ENCODE results near the gene KIF18B. TPM values are rescaled to one million over a fixed set of nuclear protein-coding genes. Genes with fewer than 3 reads are reported as not detected.

The KIF18B gene
- polyA plus RNA-seq, 2 of the 4 experiments (the other 2 are of a cell fraction): 19.6 to 41.7 TPM

DNA sequence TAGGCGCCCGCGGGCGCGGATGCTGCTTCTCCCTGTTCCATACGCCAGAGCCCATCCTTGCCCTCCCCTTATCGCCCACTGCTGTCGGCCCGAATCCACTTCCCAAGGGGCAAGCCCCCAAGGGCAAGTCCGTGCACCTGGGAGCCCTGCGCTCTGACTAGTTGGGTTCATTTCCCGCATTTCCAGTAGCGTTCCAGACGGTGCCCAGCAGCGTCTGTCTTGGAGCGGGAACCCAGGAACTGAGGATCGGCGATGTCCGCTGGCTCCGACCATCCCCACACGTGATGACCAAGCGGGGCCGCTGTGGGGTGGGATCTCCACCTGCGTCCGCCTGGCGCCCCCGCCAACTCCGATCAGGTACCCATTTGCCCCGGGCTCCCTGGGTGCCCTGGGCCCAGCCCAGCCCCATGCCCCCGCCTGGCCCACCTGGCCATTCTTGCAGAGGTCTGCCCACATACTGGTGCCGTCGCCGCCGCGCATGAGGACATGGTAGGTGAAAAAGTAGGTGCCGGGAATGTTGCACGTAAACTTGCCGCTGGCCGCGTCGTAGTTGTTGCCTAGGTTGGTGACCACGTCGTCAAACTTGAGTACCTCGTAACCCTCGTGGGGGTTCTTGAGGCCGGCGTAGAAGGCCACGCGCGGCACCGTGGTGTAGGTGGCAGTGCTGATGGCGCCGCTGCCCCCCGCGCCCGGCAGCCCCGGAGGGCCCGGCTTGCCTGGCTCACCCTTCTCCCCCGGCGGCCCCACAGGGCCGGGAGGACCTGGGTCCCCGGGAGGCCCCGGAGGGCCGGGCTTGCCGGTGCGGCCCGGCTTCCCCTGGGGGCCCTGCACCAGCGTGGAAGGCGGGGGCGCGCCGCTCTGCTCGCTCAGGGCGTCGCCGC, 19.7 kb upstream of the KIF18B start (continued):
- no peak for TF ChIP-seq CTCF (IDR thresholded peaks at IDR 0.05)
- TF ChIP-seq RARB (CRISPR knock-in tag; IDR thresholded peaks at IDR 0.05): no peak

GRCh38 chr17:44966348-44967025, 18.9 kb upstream of the KIF18B start:
- Histone ChIP-seq H3K4me1 (peaks cover 23% of the 10 kb centered on the region), H3K9me3 (no peaks in the 10 kb centered on the region), H3K4me2 (no peak overlapping the region), H3K4me3 (no peak overlapping the region), H3K27ac (no peak overlapping the region)
- no peak for FAIRE-seq
- DNase-seq (ENCODE audit: low read depth in 1 of 2, low spot score in 1 of 2): no peak
- TF ChIP-seq, protein P1, sequence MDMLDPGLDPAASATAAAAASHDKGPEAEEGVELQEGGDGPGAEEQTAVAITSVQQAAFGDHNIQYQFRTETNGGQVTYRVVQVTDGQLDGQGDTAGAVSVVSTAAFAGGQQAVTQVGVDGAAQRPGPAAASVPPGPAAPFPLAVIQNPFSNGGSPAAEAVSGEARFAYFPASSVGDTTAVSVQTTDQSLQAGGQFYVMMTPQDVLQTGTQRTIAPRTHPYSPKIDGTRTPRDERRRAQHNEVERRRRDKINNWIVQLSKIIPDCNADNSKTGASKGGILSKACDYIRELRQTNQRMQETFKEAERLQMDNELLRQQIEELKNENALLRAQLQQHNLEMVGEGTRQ (IDR thresholded peaks at IDR 0.05): no peak
- TF ChIP-seq ZNF302 (CRISPR knock-in tag; IDR thresholded peaks at IDR 0.05) (no peak), GATA3 (IDR thresholded peaks at IDR 0.05; ENCODE audit: borderline replicate concordance) (no peak), ESRRA (IDR thresholded peaks at IDR 0.05; ENCODE audit: borderline replicate concordance, low read length) (no peak), TP53 (CRISPR knock-in tag; IDR thresholded peaks at IDR 0.05) (no peak), JUN (IDR thresholded peaks at IDR 0.05) (no peak), EP300 (IDR thresholded peaks at IDR 0.05) (no peak), HOXB5 (CRISPR knock-in tag; IDR thresholded peaks at IDR 0.05) (no peak), E2F6 (IDR thresholded peaks at IDR 0.05; ENCODE audit: borderline replicate concordance, low read depth) (no peak), NFE2L2 (conservative IDR thresholded peaks at IDR 0.05; ENCODE audit: low read length) (no peak), TFCP2L1 (CRISPR knock-in tag; IDR thresholded peaks at IDR 0.05) (no peak), RFX5 (IDR thresholded peaks at IDR 0.05) (no peak), FOXS1 (CRISPR knock-in tag; IDR thresholded peaks at IDR 0.05) (no peak), JUNB (IDR thresholded peaks at IDR 0.05) (no peak)
- WGBS (ENCODE audit: missing lambda C conversion rate): 86% methylated on average over 20 of the region's 21 CpGs
- POLR2A ChIA-PET: no interaction called here
- CTCF ChIA-PET: interaction anchor here (0.8 to 38.8 kb wide), 5 partner anchors 13 to 191 kb away, joined by 3 to 752 read pairs (median 4); partner anchors contain the start of gene GFAP
- no peak for ATAC-seq

DNA sequence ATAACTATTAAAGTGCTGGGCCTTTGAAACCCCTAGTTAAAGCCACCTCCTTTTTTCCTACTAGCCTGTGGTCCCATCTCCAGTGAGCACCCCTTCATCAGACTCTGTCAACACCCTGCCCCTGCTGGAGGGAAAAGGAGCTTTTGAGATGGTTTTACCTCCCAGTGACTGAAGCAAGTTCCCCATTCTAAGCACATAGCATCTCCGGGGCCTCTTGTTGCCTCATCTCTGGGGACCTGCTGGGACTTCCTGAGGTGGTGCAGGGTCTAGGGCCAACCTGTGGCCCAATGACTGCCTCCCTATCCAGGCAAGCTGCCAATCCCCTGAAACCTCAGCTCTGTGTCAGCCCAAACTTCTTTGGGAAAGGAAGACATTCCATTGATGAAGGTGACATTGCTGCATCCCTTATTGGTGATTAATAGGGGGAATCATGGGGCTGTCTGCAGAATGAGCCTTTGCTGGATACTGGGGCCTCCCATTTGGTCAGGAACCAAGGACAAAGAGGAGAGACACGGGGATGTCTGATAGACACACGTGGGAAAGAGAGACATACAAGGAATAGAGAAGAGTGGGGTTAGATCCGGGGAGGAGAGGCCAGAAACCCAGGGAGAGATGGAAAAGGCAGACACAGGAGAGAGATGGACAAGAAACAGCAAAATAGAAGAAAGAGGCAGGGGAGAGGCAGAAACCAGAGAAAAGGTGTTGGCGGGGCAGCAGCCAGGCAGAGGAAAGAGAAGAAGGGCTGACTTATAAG, 18.1 kb upstream of the KIF18B start:
- Histone ChIP-seq H3K4me3 (no peak overlapping the region), H3K4me2 (no peak overlapping the region), H3K27ac (no peak overlapping the region), H3K4me1 (peaks cover 29% of the 10 kb centered on the region), H3K9me3 (no peaks in the 10 kb centered on the region)
- DNase-seq (ENCODE audit: low read depth in 1 of 2, low spot score in 1 of 2): no peak
- WGBS (ENCODE audit: missing lambda C conversion rate): 86% methylated on average over 5 of the region's 5 CpGs
- ChIA-PET POLR2A (no interaction called here), CTCF (interaction anchor here (0.9 to 38.8 kb wide), 9 partner anchors 9 to 58 kb away, joined by 3 to 752 read pairs (median 5); partner anchors contain the start of gene GFAP)
- no peak for ATAC-seq
- no peak for FAIRE-seq
- TF ChIP-seq CHD2 (IDR thresholded peaks at IDR 0.05; ENCODE audit: low read length, partially characterized antibody) (no peak), SREBF2 (IDR thresholded peaks at IDR 0.05) (no peak), ZFP36 (IDR thresholded peaks at IDR 0.05; ENCODE audit: borderline replicate concordance, partially characterized antibody) (no peak), HOXA7 (CRISPR knock-in tag; IDR thresholded peaks at IDR 0.05) (no peak), MYC (IDR thresholded peaks at IDR 0.05; ENCODE audit: borderline replicate concordance, low read length) (no peak), JUN (IDR thresholded peaks at IDR 0.05) (no peak), CHD4 (IDR thresholded peaks at IDR 0.05; ENCODE audit: borderline replicate concordance) (no peak), ZNF302 (CRISPR knock-in tag; IDR thresholded peaks at IDR 0.05) (no peak), RCOR1 (IDR thresholded peaks at IDR 0.05; ENCODE audit: low read depth, low read length) (no peak), SMC3 (IDR thresholded peaks at IDR 0.05) (no peak), ZC3H11A (IDR thresholded peaks at IDR 0.05) (no peak), RNF2 (IDR thresholded peaks at IDR 0.05; ENCODE audit: borderline replicate concordance, low read depth) (no peak), CTCF (IDR thresholded peaks at IDR 0.05) (no peak), PBX3 (IDR thresholded peaks at IDR 0.05) (no peak)
